Spleen (tissue), 11 donors: ENCODE measurements around the gene FBXW7. TPM values are rescaled to one million over a fixed set of nuclear protein-coding genes. Genes with fewer than 3 reads are reported as not detected.

Source experiments
- DNase-seq: peaks from one replicate; pipeline ENCODE4 v3.0.0-alpha.2; 2020
- H3K27ac ChIP-seq, 8 donors: fragments of 200-600 bp; sonication (generic) in 7 of 8; 1 replicate in 4 of 8; 2 replicates in 4 of 8; pipeline versions ENCODE4 v1.5.0 to v1.8.0; 2016 to 2021; ENCODE audit warnings: inconsistent platforms in 4 of 8, mild to moderate bottlenecking in 4 of 8, moderate library complexity in 1 of 8
- H3K27me3 ChIP-seq, 7 donors: fragments of 200-600 bp; sonication (generic) in 6 of 7; replicated peaks in 1 of 7; 1 replicate in 4 of 7; 2 replicates in 3 of 7; pipeline versions ENCODE4 v1.5.0 to v1.8.0; 2016 to 2021; ENCODE audit warnings: inconsistent platforms in 3 of 7, mild to moderate bottlenecking in 1 of 7
- H3K36me3 ChIP-seq, 6 donors: fragments of 200-600 bp; sonication (generic) in 5 of 6; 1 replicate in 4 of 6; 2 replicates in 2 of 6; pipeline versions ENCODE4 v1.5.0 to v1.8.0; 2016 to 2021; ENCODE audit warnings: inconsistent platforms in 2 of 6
- H3K4me1 ChIP-seq, 6 donors: fragments of 200-600 bp; sonication (generic) in 5 of 6; 1 replicate in 3 of 6; 2 replicates in 3 of 6; pipeline versions ENCODE4 v1.5.0 to v1.8.0; 2016 to 2021; ENCODE audit warnings: inconsistent platforms in 3 of 6
- H3K4me3 ChIP-seq, 8 donors: fragments of 200-600 bp; sonication (generic) in 7 of 8; 1 replicate in 4 of 8; 2 replicates in 4 of 8; pipeline versions ENCODE4 v1.5.0 to v1.8.0; 2016 to 2021; ENCODE audit warnings: inconsistent platforms in 4 of 8, mild to moderate bottlenecking in 4 of 8, moderate library complexity in 2 of 8
- H3K9me3 ChIP-seq, 8 donors: fragments of 200-600 bp; sonication (generic) in 7 of 8; 1 replicate in 4 of 8; 2 replicates in 4 of 8; pipeline versions ENCODE4 v1.5.0 to v1.8.0; 2016 to 2021; ENCODE audit warnings: inconsistent platforms in 4 of 8
- CTCF ChIP-seq, 11 experiments: fragments of 200-600 bp in 7 of 11; fragments of 450-650 bp in 4 of 11; sonication (generic) in 4 of 11; IDR thresholded peaks in 8 of 11; conservative IDR thresholded peaks in 3 of 11; 1 replicate in 7 of 11; 2 replicates in 4 of 11; pipeline versions ENCODE4 v1.4.0 to v1.8.0; 2016 to 2021; ENCODE audit warnings: antibody characterized with exemption in 11 of 11, inconsistent platforms in 4 of 11, mild to moderate bottlenecking in 1 of 11
- POLR2A ChIP-seq, 3 donors: fragments of 450-650 bp; IDR thresholded peaks; one replicate each; pipeline ENCODE4 v1.5.1; 2017; ENCODE audit warnings: antibody characterized with exemption in 3 of 3, mild to moderate bottlenecking in 1 of 3
- POLR2AphosphoS5 ChIP-seq, 3 donors: sonication (generic); formaldehyde crosslinking; IDR thresholded peaks; one replicate each; pipeline ENCODE4 v1.5.1; 2017; ENCODE audit warnings: antibody characterized with exemption in 3 of 3
- WGBS, 5 donors: extraction: QIAGEN DNeasy Blood & Tissue Kit in 3 of 5; methylation state at CpG; one replicate each; pipeline versions ENCODE4 v1.1.5 to v1.1.7; 2013 to 2018; 5-methylcytosine and 5-hydroxymethylcytosine counted together
- intact Hi-C: fragments of 100-400 bp; cut with DNase I; formaldehyde crosslinking; loops from one replicate; pipeline ENCODE4 v1.15.0; 2023; ENCODE audit warnings: low total_unique reads
- polyA plus RNA-seq, 3 donors: library from polyadenylated mRNA; stranded (reverse); fragments of 200-250 nt; gene quantifications; one replicate each; pipeline ENCODE4 v1.2.1, GENCODE V29; 2013
- total RNA-seq, 7 donors: library from RNA; depleted of rRNA in 3 of 7; stranded (reverse); fragments of >200 nt in 3 of 7; fragmentation: NEBNext Ultra II Directional in 4 of 7; extraction: Animal tissue kit (Norgen Biotek cat#: 25700) in 4 of 7; gene quantifications; one replicate each; pipeline versions ENCODE4 v1.1.0 to v1.2.1, GENCODE V29; 2016 to 2021
- donor health status: healthy with polysubstance abuse.
- donor health status: DM: no; HTN: no; CAD: no; lungs with moderate emphysema.
- donor health status: DM: no; HTN: no; CAD: no.
- donor health status: Bipolar disorder and iron deficiency.
- donor health status: healthy.
- donor health status: DM: no; HTN: no; CAD: no.
- donor health status: DM: yes; HTN: yes; CAD: no.

Gene FBXW7
- total and polyA plus RNA-seq, 10 donors, result 11.5 to 140 (median 79.9) TPM

- Histone ChIP-seq H3K36me3 (no peaks in the 10 kb centered on the region), H3K4me3 (no peak overlapping the region), H3K4me1 (peaks cover 0 to 9% (median 0%) of the 10 kb centered on the region in 6 donors), H3K27me3 (no peaks in the 10 kb centered on the region), H3K27ac (no peak overlapping the region), H3K9me3 (no peaks in the 10 kb centered on the region)
- WGBS, 5 donors, result 73 to 90% (median 78%) methylated on average over 1 of the region's 1 CpG
- intact Hi-C loops, result no loop called here
- TF ChIP-seq POLR2A (IDR thresholded peaks at IDR 0.05) (no peak), CTCF (IDR thresholded peaks at IDR 0.05 in 8 of 11, conservative IDR thresholded peaks at IDR 0.05 in 3 of 11) (no peak), POLR2AphosphoS5 (IDR thresholded peaks at IDR 0.05) (no peak)
- DNase-seq, result no peak
These were observed 39.6 kb upstream of the FBXW7 start for GRCh38 chr4:152575533-152575932.

GRCh38 chr4:152573861-152574260 lies 38.0 kb upstream of the FBXW7 start:
- TF ChIP-seq POLR2AphosphoS5 (IDR thresholded peaks at IDR 0.05), result no peak
- TF ChIP-seq POLR2A (IDR thresholded peaks at IDR 0.05), result no peak
- TF ChIP-seq CTCF (IDR thresholded peaks at IDR 0.05 in 8 of 11, conservative IDR thresholded peaks at IDR 0.05 in 3 of 11), result no peak
- Histone ChIP-seq H3K27ac (no peak overlapping the region), H3K27me3 (no peaks in the 10 kb centered on the region), H3K4me1 (peaks cover 0 to 9% (median 0%) of the 10 kb centered on the region in 6 donors), H3K36me3 (no peaks in the 10 kb centered on the region), H3K9me3 (no peaks in the 10 kb centered on the region), H3K4me3 (no peak overlapping the region)
- whole genome bisulfite sequencing, 5 donors, result 90 to 97% (median 92%) methylated on average over 2 of the region's 2 CpGs
- intact Hi-C loops, result no loop called here
- no peak for DNase-seq

- intact Hi-C loops, result no loop called here
- H3K4me1 ChIP-seq, result peaks cover 0 to 2% (median 0%) of the 10 kb centered on the region in 6 donors
- no peak for DNase-seq
- no peak overlapping the region for H3K27ac ChIP-seq
- H3K36me3 ChIP-seq, result no peaks in the 10 kb centered on the region
- WGBS, 5 donors, result 58 to 72% (median 64%) methylated on average over 9 of the region's 9 CpGs
- H3K4me3 ChIP-seq, result no peak overlapping the region
- no peaks in the 10 kb centered on the region for H3K27me3 ChIP-seq
- no peaks in the 10 kb centered on the region for H3K9me3 ChIP-seq
- TF ChIP-seq POLR2AphosphoS5 (IDR thresholded peaks at IDR 0.05) (no peak), POLR2A (IDR thresholded peaks at IDR 0.05) (no peak), CTCF (IDR thresholded peaks at IDR 0.05 in 8 of 11, conservative IDR thresholded peaks at IDR 0.05 in 3 of 11) (no peak)
These were observed 36.7 kb upstream of the FBXW7 start for GRCh38 chr4:152572417-152573086.

- no peak overlapping the region for H3K27ac ChIP-seq
- H3K27me3 ChIP-seq, result no peaks in the 10 kb centered on the region
- no peak overlapping the region for H3K4me3 ChIP-seq
- WGBS, 5 donors, result 94 to 100% (median 98%) methylated on average over 1 of the region's 1 CpG
- DNase-seq, result no peak
- H3K9me3 ChIP-seq, result no peaks in the 10 kb centered on the region
- TF ChIP-seq POLR2AphosphoS5 (IDR thresholded peaks at IDR 0.05) (no peak), POLR2A (IDR thresholded peaks at IDR 0.05) (no peak), CTCF (IDR thresholded peaks at IDR 0.05 in 8 of 11, conservative IDR thresholded peaks at IDR 0.05 in 3 of 11) (no peak)
- no peaks in the 10 kb centered on the region for H3K36me3 ChIP-seq
- no peaks in the 10 kb centered on the region for H3K4me1 ChIP-seq
- intact Hi-C loops, result no loop called here
These were observed 35.9 kb upstream of the FBXW7 start for GRCh38 chr4:152571770-152572169.
